K562 (cell line): ENCODE data around the gene ASCC1.

ENCODE experiments used
- ATF2 ChIP-seq: sonication (generic); formaldehyde crosslinking; IDR thresholded peaks from 2 replicates; pipeline ENCODE4 v1.8.1; 2022; ENCODE audit warnings: missing genetic modification reagents
- E2F1 ChIP-seq: sonication (generic); formaldehyde crosslinking; IDR thresholded peaks from 2 replicates; pipeline ENCODE4 v1.8.1; 2023; ENCODE audit warnings: mild to moderate bottlenecking, missing genetic modification reagents, moderate library complexity
- HCFC1 ChIP-seq: IDR thresholded peaks from 2 replicates; pipeline ENCODE4 v1.6.1; 2012; ENCODE audit warnings: low read depth, low read length, improper control_type of control experiment
- MLX ChIP-seq, 2 experiments: fragments of 450-650 bp in 1 of 2; sonication (generic) in 1 of 2; formaldehyde crosslinking; conservative IDR thresholded peaks; 2 replicates each; pipeline versions ENCODE4 v1.4.0 to v1.8.1; 2020 to 2022; ENCODE audit warnings: mild to moderate bottlenecking in 1 of 2, missing genetic modification reagents in 1 of 2
- MTF1 ChIP-seq: fragments of 250-450 bp; sonication (Bioruptor Pico); IDR thresholded peaks from 2 replicates; pipeline ENCODE4 v1.9.0; 2021; ENCODE audit warnings: moderate library complexity, mild to moderate bottlenecking, inconsistent platforms, borderline replicate concordance
- RCOR1 ChIP-seq, 2 experiments: IDR thresholded peaks; 2 replicates each; pipeline ENCODE4 v1.6.1; 2012; ENCODE audit warnings: low read depth in 2 of 2, low read length in 2 of 2, borderline replicate concordance in 1 of 2, improper control_type of control experiment in 1 of 2
- SMC3 ChIP-seq: conservative IDR thresholded peaks from 2 replicates; pipeline ENCODE4 v1.6.1; 2011; ENCODE audit warnings: low read depth, low read length, improper control_type of control experiment; ENCODE audit not compliant: insufficient read depth
- SUPT5H ChIP-seq: fragments of 450-650 bp; IDR thresholded peaks from 2 replicates; pipeline ENCODE4 v1.6.1; 2016
- USF2 ChIP-seq: sonication (generic); formaldehyde crosslinking; IDR thresholded peaks from 2 replicates; pipeline ENCODE4 v1.5.0; 2020; ENCODE audit warnings: missing genetic modification reagents
- ZNF124 ChIP-seq: sonication (generic); formaldehyde crosslinking; IDR thresholded peaks from 2 replicates; pipeline ENCODE4 v1.8.1; 2022; ENCODE audit warnings: missing genetic modification reagents

- TF ChIP-seq SUPT5H, result no peak
- TF ChIP-seq E2F1 (CRISPR knock-in tag), result no peak
- TF ChIP-seq SMC3, result no peak
- TF ChIP-seq USF2 (CRISPR knock-in tag), result no peak
- TF ChIP-seq HCFC1, result no peak
- TF ChIP-seq ATF2 (CRISPR knock-in tag), result no peak
- TF ChIP-seq RCOR1 (IDR thresholded peaks at IDR 0.05; ENCODE audit: borderline replicate concordance in 1 of 2, low read depth in 2 of 2, low read length in 2 of 2), result no peak
- TF ChIP-seq MLX (CRISPR knock-in tag; conservative IDR thresholded peaks at IDR 0.05), result no peak
- TF ChIP-seq MTF1 (CRISPR knock-in tag), result no peak
- TF ChIP-seq ZNF124 (CRISPR knock-in tag), result no peak
Measured at GRCh38 chr10:72127571-72127970, 88.5 kb downstream of the ASCC1 start.
